ENCODE results near the gene COL7A1. TPM values are rescaled to one million over a fixed set of nuclear protein-coding genes. Genes with fewer than 3 reads are reported as not detected.

Gene COL7A1
- polyA plus RNA-seq, 2 donors, result 60.7 to 265 TPM

GRCh38 chr3:48633256-48633655 is 38.1 kb upstream of the COL7A1 start:
- 95 to 96% methylated on average over 15 of the region's 15 CpGs for WGBS, 2 donors
- peaks cover 0 to 10% of the 10 kb centered on the region in 2 donors for H3K4me1 ChIP-seq (ENCODE audit: control insufficient read depth in 2 of 2, insufficient read depth in 2 of 2, low read length in 1 of 2)
- peaks cover 0 to 34% of the 10 kb centered on the region in 2 donors for H3K36me3 ChIP-seq (ENCODE audit: control insufficient read depth in 2 of 2, insufficient read depth in 2 of 2, low read length in 1 of 2)
- H3K27ac ChIP-seq (ENCODE audit: low read depth in 2 of 2, low read length in 1 of 2), result no peak overlapping the region
- H3K4me3 ChIP-seq (ENCODE audit: low read depth in 1 of 2, low read length in 2 of 2), result no peak overlapping the region
- H3K9me3 ChIP-seq (ENCODE audit: control insufficient read depth in 2 of 2, insufficient read depth in 1 of 2, low read depth in 1 of 2, low read length in 1 of 2), result no peaks in the 10 kb centered on the region
- H3K27me3 ChIP-seq (ENCODE audit: control insufficient read depth in 1 of 2, insufficient read depth in 2 of 2, low read length in 2 of 2), result no peaks in the 10 kb centered on the region

GRCh38 chr3:48631516-48632448 is 36.7 kb upstream of the COL7A1 start:
- no peak overlapping the region for H3K27ac ChIP-seq (ENCODE audit: low read depth in 2 of 2, low read length in 1 of 2)
- no peaks in the 10 kb centered on the region for H3K27me3 ChIP-seq (ENCODE audit: control insufficient read depth in 1 of 2, insufficient read depth in 2 of 2, low read length in 2 of 2)
- no peak overlapping the region for H3K4me3 ChIP-seq (ENCODE audit: low read depth in 1 of 2, low read length in 2 of 2)
- H3K36me3 ChIP-seq (ENCODE audit: control insufficient read depth in 2 of 2, insufficient read depth in 2 of 2, low read length in 1 of 2), result peaks cover 0 to 37% of the 10 kb centered on the region in 2 donors
- no peaks in the 10 kb centered on the region for H3K9me3 ChIP-seq (ENCODE audit: control insufficient read depth in 2 of 2, insufficient read depth in 1 of 2, low read depth in 1 of 2, low read length in 1 of 2)
- peaks cover 0 to 10% of the 10 kb centered on the region in 2 donors for H3K4me1 ChIP-seq (ENCODE audit: control insufficient read depth in 2 of 2, insufficient read depth in 2 of 2, low read length in 1 of 2)
- WGBS, 2 donors, result 89 to 91% methylated on average over 22 of the region's 22 CpGs

GRCh38 chr3:48630833-48631232 is 35.7 kb upstream of the COL7A1 start:
- Histone ChIP-seq H3K9me3 (ENCODE audit: control insufficient read depth in 2 of 2, insufficient read depth in 1 of 2, low read depth in 1 of 2, low read length in 1 of 2) (no peaks in the 10 kb centered on the region), H3K36me3 (ENCODE audit: control insufficient read depth in 2 of 2, insufficient read depth in 2 of 2, low read length in 1 of 2) (peaks cover 0 to 42% of the 10 kb centered on the region in 2 donors), H3K27ac (ENCODE audit: low read depth in 2 of 2, low read length in 1 of 2) (no peak overlapping the region), H3K27me3 (ENCODE audit: control insufficient read depth in 1 of 2, insufficient read depth in 2 of 2, low read length in 2 of 2) (no peaks in the 10 kb centered on the region), H3K4me3 (ENCODE audit: low read depth in 1 of 2, low read length in 2 of 2) (no peak overlapping the region), H3K4me1 (ENCODE audit: control insufficient read depth in 2 of 2, insufficient read depth in 2 of 2, low read length in 1 of 2) (peaks cover 0 to 7% of the 10 kb centered on the region in 2 donors)
- 91 to 94% methylated on average over 12 of the region's 12 CpGs for WGBS, 2 donors

- Histone ChIP-seq H3K27ac (ENCODE audit: low read depth in 2 of 2, low read length in 1 of 2) (no peak overlapping the region), H3K4me1 (ENCODE audit: control insufficient read depth in 2 of 2, insufficient read depth in 2 of 2, low read length in 1 of 2) (peaks cover 0 to 5% of the 10 kb centered on the region in 2 donors), H3K9me3 (ENCODE audit: control insufficient read depth in 2 of 2, insufficient read depth in 1 of 2, low read depth in 1 of 2, low read length in 1 of 2) (no peaks in the 10 kb centered on the region), H3K36me3 (ENCODE audit: control insufficient read depth in 2 of 2, insufficient read depth in 2 of 2, low read length in 1 of 2) (peaks cover 0 to 46% of the 10 kb centered on the region in 2 donors), H3K4me3 (ENCODE audit: low read depth in 1 of 2, low read length in 2 of 2) (no peak overlapping the region), H3K27me3 (ENCODE audit: control insufficient read depth in 1 of 2, insufficient read depth in 2 of 2, low read length in 2 of 2) (no peaks in the 10 kb centered on the region)
- 96% methylated on average over 8 of the region's 8 CpGs for WGBS, 2 donors
These were observed 35.3 kb upstream of the COL7A1 start for GRCh38 chr3:48630407-48630806.

GRCh38 chr3:48629894-48630293 is 34.8 kb upstream of the COL7A1 start:
- Histone ChIP-seq H3K36me3 (ENCODE audit: control insufficient read depth in 2 of 2, insufficient read depth in 2 of 2, low read length in 1 of 2) (peaks cover 0 to 50% of the 10 kb centered on the region in 2 donors), H3K27me3 (ENCODE audit: control insufficient read depth in 1 of 2, insufficient read depth in 2 of 2, low read length in 2 of 2) (no peaks in the 10 kb centered on the region)
- WGBS, 2 donors, result 93 to 97% methylated on average over 12 of the region's 12 CpGs

GRCh38 chr3:48628277-48629017 is 33.3 kb upstream of the COL7A1 start:
- H3K4me1 ChIP-seq (ENCODE audit: control insufficient read depth in 2 of 2, insufficient read depth in 2 of 2, low read length in 1 of 2), result no peaks in the 10 kb centered on the region
- 85 to 86% methylated on average over 13 of the region's 13 CpGs for WGBS, 2 donors
- H3K36me3 ChIP-seq (ENCODE audit: control insufficient read depth in 2 of 2, insufficient read depth in 2 of 2, low read length in 1 of 2), result peaks cover 0 to 52% of the 10 kb centered on the region in 2 donors
- H3K27ac ChIP-seq (ENCODE audit: low read depth in 2 of 2, low read length in 1 of 2), result no peak overlapping the region
- H3K9me3 ChIP-seq (ENCODE audit: control insufficient read depth in 2 of 2, insufficient read depth in 1 of 2, low read depth in 1 of 2, low read length in 1 of 2), result no peaks in the 10 kb centered on the region
- no peaks in the 10 kb centered on the region for H3K27me3 ChIP-seq (ENCODE audit: control insufficient read depth in 1 of 2, insufficient read depth in 2 of 2, low read length in 2 of 2)
- H3K4me3 ChIP-seq (ENCODE audit: low read depth in 1 of 2, low read length in 2 of 2), result no peak overlapping the region

More at GRCh38 chr3:48629894-48630293, 34.8 kb upstream of the COL7A1 start:
- no peak overlapping the region for H3K4me3 ChIP-seq (ENCODE audit: low read depth in 1 of 2, low read length in 2 of 2)
- peaks cover 0 to 3% of the 10 kb centered on the region in 2 donors for H3K4me1 ChIP-seq (ENCODE audit: control insufficient read depth in 2 of 2, insufficient read depth in 2 of 2, low read length in 1 of 2)
- H3K9me3 ChIP-seq (ENCODE audit: control insufficient read depth in 2 of 2, insufficient read depth in 1 of 2, low read depth in 1 of 2, low read length in 1 of 2), result no peaks in the 10 kb centered on the region
- H3K27ac ChIP-seq (ENCODE audit: low read depth in 2 of 2, low read length in 1 of 2), result no peak overlapping the region

GRCh38 chr3:48625600-48625999 is 30.5 kb upstream of the COL7A1 start:
- Histone ChIP-seq H3K4me3 (ENCODE audit: low read depth in 1 of 2, low read length in 2 of 2) (no peak overlapping the region), H3K9me3 (ENCODE audit: control insufficient read depth in 2 of 2, insufficient read depth in 1 of 2, low read depth in 1 of 2, low read length in 1 of 2) (no peaks in the 10 kb centered on the region), H3K4me1 (ENCODE audit: control insufficient read depth in 2 of 2, insufficient read depth in 2 of 2, low read length in 1 of 2) (no peaks in the 10 kb centered on the region), H3K27ac (ENCODE audit: low read depth in 2 of 2, low read length in 1 of 2) (no peak overlapping the region), H3K27me3 (ENCODE audit: control insufficient read depth in 1 of 2, insufficient read depth in 2 of 2, low read length in 2 of 2) (no peaks in the 10 kb centered on the region), H3K36me3 (ENCODE audit: control insufficient read depth in 2 of 2, insufficient read depth in 2 of 2, low read length in 1 of 2) (peaks cover 0 to 30% of the 10 kb centered on the region in 2 donors)
- WGBS, 2 donors, result 90% methylated on average over 6 of the region's 6 CpGs

- H3K27me3 ChIP-seq (ENCODE audit: control insufficient read depth in 1 of 2, insufficient read depth in 2 of 2, low read length in 2 of 2), result no peaks in the 10 kb centered on the region
- H3K27ac ChIP-seq (ENCODE audit: low read depth in 2 of 2, low read length in 1 of 2), result no peak overlapping the region
- no peaks in the 10 kb centered on the region for H3K4me1 ChIP-seq (ENCODE audit: control insufficient read depth in 2 of 2, insufficient read depth in 2 of 2, low read length in 1 of 2)
- WGBS, 2 donors, result 93% methylated on average over 10 of the region's 10 CpGs
- no peaks in the 10 kb centered on the region for H3K9me3 ChIP-seq (ENCODE audit: control insufficient read depth in 2 of 2, insufficient read depth in 1 of 2, low read depth in 1 of 2, low read length in 1 of 2)
- no peak overlapping the region for H3K4me3 ChIP-seq (ENCODE audit: low read depth in 1 of 2, low read length in 2 of 2)
- H3K36me3 ChIP-seq (ENCODE audit: control insufficient read depth in 2 of 2, insufficient read depth in 2 of 2, low read length in 1 of 2), result peaks cover 0 to 26% of the 10 kb centered on the region in 2 donors
These were observed 29.6 kb upstream of the COL7A1 start for GRCh38 chr3:48624767-48625166.

- H3K9me3 ChIP-seq (ENCODE audit: control insufficient read depth in 2 of 2, insufficient read depth in 1 of 2, low read depth in 1 of 2, low read length in 1 of 2), result no peaks in the 10 kb centered on the region
- WGBS, 2 donors, result 72 to 77% methylated on average over 6 of the region's 6 CpGs
- no peaks in the 10 kb centered on the region for H3K4me1 ChIP-seq (ENCODE audit: control insufficient read depth in 2 of 2, insufficient read depth in 2 of 2, low read length in 1 of 2)
- H3K36me3 ChIP-seq (ENCODE audit: control insufficient read depth in 2 of 2, insufficient read depth in 2 of 2, low read length in 1 of 2), result peaks cover 0 to 22% of the 10 kb centered on the region in 2 donors
- no peak overlapping the region for H3K4me3 ChIP-seq (ENCODE audit: low read depth in 1 of 2, low read length in 2 of 2)
- H3K27ac ChIP-seq (ENCODE audit: low read depth in 2 of 2, low read length in 1 of 2), result no peak overlapping the region
- H3K27me3 ChIP-seq (ENCODE audit: control insufficient read depth in 1 of 2, insufficient read depth in 2 of 2, low read length in 2 of 2), result no peaks in the 10 kb centered on the region
These were observed 28.9 kb upstream of the COL7A1 start for GRCh38 chr3:48623851-48624547.

All from esophagus (tissue), 2 donors.